ENCODE measurements around the gene ARSI.

The ARSI gene

GRCh38 chr5:150291388-150292385 is 11.0 kb downstream of the ARSI start:
- Histone ChIP-seq H3K4me1 (ENCODE audit: control insufficient read depth, insufficient read depth, low read length) (peaks cover 5% of the 10 kb centered on the region), H3K27me3 (ENCODE audit: control insufficient read depth in 1 of 2, insufficient read depth in 2 of 2, low read length in 2 of 2) (no peaks in the 10 kb centered on the region), H3K9ac (ENCODE audit: low read length in 2 of 2) (no peak overlapping the region), H3K27ac (ENCODE audit: low read length) (no peak overlapping the region), H3K4me3 (ENCODE audit: low read length in 2 of 2) (no peak overlapping the region), H3K9me3 (ENCODE audit: control insufficient read depth in 2 of 2, low read length in 2 of 2) (no peaks in the 10 kb centered on the region), H3K36me3 (ENCODE audit: control insufficient read depth in 2 of 2, insufficient read depth in 2 of 2, low read length in 2 of 2) (no peaks in the 10 kb centered on the region)

GRCh38 chr5:150289551-150290390 is 12.9 kb downstream of the ARSI start, which contains the start of gene CAMK2A:
Gene CAMK2A, minus strand, starts transcription at chr5:150289773. Its CDS starts 148 bp downstream, at chr5:150289625.
- H3K9ac ChIP-seq (ENCODE audit: low read length in 2 of 2) = no peak within 1 kb of the TSS
- no peaks in the 10 kb centered on the region for H3K27me3 ChIP-seq (ENCODE audit: control insufficient read depth in 1 of 2, insufficient read depth in 2 of 2, low read length in 2 of 2)
- H3K36me3 ChIP-seq (ENCODE audit: control insufficient read depth in 2 of 2, insufficient read depth in 2 of 2, low read length in 2 of 2) = no peaks in the 10 kb centered on the region
- no peak within 1 kb of the TSS for H3K4me3 ChIP-seq (ENCODE audit: low read length in 2 of 2)
- H3K9me3 ChIP-seq (ENCODE audit: control insufficient read depth in 2 of 2, low read length in 2 of 2) = no peaks in the 10 kb centered on the region
- no peaks in the 10 kb centered on the region for H3K4me1 ChIP-seq (ENCODE audit: control insufficient read depth, insufficient read depth, low read length)
- no peak within 1 kb of the TSS for H3K27ac ChIP-seq (ENCODE audit: low read length)

GRCh38 chr5:150288791-150289190 is 13.9 kb downstream of the ARSI start:
- Histone ChIP-seq H3K27me3 (ENCODE audit: control insufficient read depth in 1 of 2, insufficient read depth in 2 of 2, low read length in 2 of 2) (no peaks in the 10 kb centered on the region), H3K4me1 (ENCODE audit: control insufficient read depth, insufficient read depth, low read length) (no peaks in the 10 kb centered on the region), H3K4me3 (ENCODE audit: low read length in 2 of 2) (no peak overlapping the region), H3K9me3 (ENCODE audit: control insufficient read depth in 2 of 2, low read length in 2 of 2) (no peaks in the 10 kb centered on the region), H3K27ac (ENCODE audit: low read length) (no peak overlapping the region), H3K36me3 (ENCODE audit: control insufficient read depth in 2 of 2, insufficient read depth in 2 of 2, low read length in 2 of 2) (no peaks in the 10 kb centered on the region), H3K9ac (ENCODE audit: low read length in 2 of 2) (no peak overlapping the region)

GRCh38 chr5:150288361-150288760 is 14.3 kb downstream of the ARSI start:
- Histone ChIP-seq H3K4me3 (ENCODE audit: low read length in 2 of 2) (no peak overlapping the region), H3K36me3 (ENCODE audit: control insufficient read depth in 2 of 2, insufficient read depth in 2 of 2, low read length in 2 of 2) (no peaks in the 10 kb centered on the region), H3K27me3 (ENCODE audit: control insufficient read depth in 1 of 2, insufficient read depth in 2 of 2, low read length in 2 of 2) (no peaks in the 10 kb centered on the region), H3K9ac (ENCODE audit: low read length in 2 of 2) (no peak overlapping the region), H3K4me1 (ENCODE audit: control insufficient read depth, insufficient read depth, low read length) (no peaks in the 10 kb centered on the region), H3K9me3 (ENCODE audit: control insufficient read depth in 2 of 2, low read length in 2 of 2) (no peaks in the 10 kb centered on the region), H3K27ac (ENCODE audit: low read length) (no peak overlapping the region)

GRCh38 chr5:150286820-150287219 is 15.9 kb downstream of the ARSI start:
- Histone ChIP-seq H3K4me1 (ENCODE audit: control insufficient read depth, insufficient read depth, low read length) (no peaks in the 10 kb centered on the region), H3K27ac (ENCODE audit: low read length) (no peak overlapping the region), H3K9ac (ENCODE audit: low read length in 2 of 2) (no peak overlapping the region), H3K4me3 (ENCODE audit: low read length in 2 of 2) (no peak overlapping the region), H3K9me3 (ENCODE audit: control insufficient read depth in 2 of 2, low read length in 2 of 2) (no peaks in the 10 kb centered on the region), H3K36me3 (ENCODE audit: control insufficient read depth in 2 of 2, insufficient read depth in 2 of 2, low read length in 2 of 2) (no peaks in the 10 kb centered on the region), H3K27me3 (ENCODE audit: control insufficient read depth in 1 of 2, insufficient read depth in 2 of 2, low read length in 2 of 2) (no peaks in the 10 kb centered on the region)

GRCh38 chr5:150285114-150285513 is 17.6 kb downstream of the ARSI start:
- Histone ChIP-seq H3K9ac (ENCODE audit: low read length in 2 of 2) (no peak overlapping the region), H3K9me3 (ENCODE audit: control insufficient read depth in 2 of 2, low read length in 2 of 2) (no peaks in the 10 kb centered on the region), H3K27me3 (ENCODE audit: control insufficient read depth in 1 of 2, insufficient read depth in 2 of 2, low read length in 2 of 2) (no peaks in the 10 kb centered on the region), H3K36me3 (ENCODE audit: control insufficient read depth in 2 of 2, insufficient read depth in 2 of 2, low read length in 2 of 2) (no peaks in the 10 kb centered on the region), H3K4me3 (ENCODE audit: low read length in 2 of 2) (no peak overlapping the region), H3K4me1 (ENCODE audit: control insufficient read depth, insufficient read depth, low read length) (no peaks in the 10 kb centered on the region), H3K27ac (ENCODE audit: low read length) (no peak overlapping the region)

- Histone ChIP-seq H3K9me3 (ENCODE audit: control insufficient read depth in 2 of 2, low read length in 2 of 2) (no peaks in the 10 kb centered on the region), H3K27ac (ENCODE audit: low read length) (no peak overlapping the region), H3K4me3 (ENCODE audit: low read length in 2 of 2) (no peak overlapping the region)
Observed at GRCh38 chr5:150284311-150284710, 18.4 kb downstream of the ARSI start.

GRCh38 chr5:150283904-150284303 is 18.8 kb downstream of the ARSI start:
- Histone ChIP-seq H3K36me3 (ENCODE audit: control insufficient read depth in 2 of 2, insufficient read depth in 2 of 2, low read length in 2 of 2) (no peaks in the 10 kb centered on the region), H3K9me3 (ENCODE audit: control insufficient read depth in 2 of 2, low read length in 2 of 2) (no peaks in the 10 kb centered on the region), H3K9ac (ENCODE audit: low read length in 2 of 2) (no peak overlapping the region), H3K27ac (ENCODE audit: low read length) (no peak overlapping the region), H3K4me3 (ENCODE audit: low read length in 2 of 2) (no peak overlapping the region), H3K27me3 (ENCODE audit: control insufficient read depth in 1 of 2, insufficient read depth in 2 of 2, low read length in 2 of 2) (no peaks in the 10 kb centered on the region), H3K4me1 (ENCODE audit: control insufficient read depth, insufficient read depth, low read length) (no peaks in the 10 kb centered on the region)

More at GRCh38 chr5:150284311-150284710, 18.4 kb downstream of the ARSI start:
- H3K36me3 ChIP-seq (ENCODE audit: control insufficient read depth in 2 of 2, insufficient read depth in 2 of 2, low read length in 2 of 2) = no peaks in the 10 kb centered on the region
- no peaks in the 10 kb centered on the region for H3K27me3 ChIP-seq (ENCODE audit: control insufficient read depth in 1 of 2, insufficient read depth in 2 of 2, low read length in 2 of 2)
- H3K9ac ChIP-seq (ENCODE audit: low read length in 2 of 2) = no peak overlapping the region
- H3K4me1 ChIP-seq (ENCODE audit: control insufficient read depth, insufficient read depth, low read length) = no peaks in the 10 kb centered on the region

- Histone ChIP-seq H3K9me3 (ENCODE audit: control insufficient read depth in 2 of 2, low read length in 2 of 2) (no peaks in the 10 kb centered on the region), H3K9ac (ENCODE audit: low read length in 2 of 2) (no peak overlapping the region), H3K4me1 (ENCODE audit: control insufficient read depth, insufficient read depth, low read length) (no peaks in the 10 kb centered on the region), H3K36me3 (ENCODE audit: control insufficient read depth in 2 of 2, insufficient read depth in 2 of 2, low read length in 2 of 2) (no peaks in the 10 kb centered on the region), H3K27me3 (ENCODE audit: control insufficient read depth in 1 of 2, insufficient read depth in 2 of 2, low read length in 2 of 2) (no peaks in the 10 kb centered on the region), H3K4me3 (ENCODE audit: low read length in 2 of 2) (no peak overlapping the region), H3K27ac (ENCODE audit: low read length) (no peak overlapping the region)
Observed at GRCh38 chr5:150281987-150282386, 20.7 kb downstream of the ARSI start.

- Histone ChIP-seq H3K27ac (ENCODE audit: low read length) (no peak overlapping the region), H3K4me3 (ENCODE audit: low read length in 2 of 2) (no peak overlapping the region), H3K27me3 (ENCODE audit: control insufficient read depth in 1 of 2, insufficient read depth in 2 of 2, low read length in 2 of 2) (no peaks in the 10 kb centered on the region), H3K9ac (ENCODE audit: low read length in 2 of 2) (no peak overlapping the region), H3K36me3 (ENCODE audit: control insufficient read depth in 2 of 2, insufficient read depth in 2 of 2, low read length in 2 of 2) (no peaks in the 10 kb centered on the region), H3K4me1 (ENCODE audit: control insufficient read depth, insufficient read depth, low read length) (no peaks in the 10 kb centered on the region), H3K9me3 (ENCODE audit: control insufficient read depth in 2 of 2, low read length in 2 of 2) (no peaks in the 10 kb centered on the region)
Observed at GRCh38 chr5:150279330-150280020, 23.2 kb downstream of the ARSI start.
